ENCODE results near the gene BRSK1. TPM values are rescaled to one million over a fixed set of nuclear protein-coding genes. Genes with fewer than 3 reads are reported as not detected.

Gene BRSK1
- total and polyA plus RNA-seq, 2 of the 13 experiments (the other 11 are each of a cell fraction or from before 2014, with no cell fraction given): 0.18 to 1.2 TPM

- H3K4me2 ChIP-seq (ENCODE audit: low read depth, low read length): no peak overlapping the region
- peaks cover 19% of the 10 kb centered on the region for H3K4me1 ChIP-seq (ENCODE audit: insufficient read depth, low read length)
- no peaks in the 10 kb centered on the region for H3K9me3 ChIP-seq (ENCODE audit: low read length)
- ChIA-PET POLR2A (interaction anchor here (0.9 kb wide), 1 partner anchor 17 kb away, joined by 3 read pairs; no protein-coding TSS in a partner anchor), CTCF (ENCODE audit: low intra/inter-chr PET ratio, low total read pairs) (no interaction called here)
- no peak overlapping the region for H3K9ac ChIP-seq (ENCODE audit: insufficient read depth, low read depth, low read length)
- no peak for ATAC-seq
- no peaks in the 10 kb centered on the region for H3K79me2 ChIP-seq (ENCODE audit: insufficient read depth, low read length)
- no TSS peak for BruUV-seq (replicated peaks)
- no peak overlapping the region for H3K4me3 ChIP-seq (replicated peaks in 1 of 3; ENCODE audit: insufficient read depth in 1 of 3, low read depth in 2 of 3, low read length in 3 of 3)
- H3K27ac ChIP-seq (ENCODE audit: extremely low read length, insufficient read depth, low read length): no peak overlapping the region
- TF ChIP-seq ZNF570 (CRISPR knock-in tag; IDR thresholded peaks at IDR 0.05; ENCODE audit: borderline replicate concordance): no peak
- no peak for TF ChIP-seq HDAC1 (CRISPR knock-in tag; IDR thresholded peaks at IDR 0.05)
- TF ChIP-seq MXD3 (CRISPR knock-in tag; IDR thresholded peaks at IDR 0.05): no peak
- TF ChIP-seq TGIF2 (CRISPR knock-in tag; IDR thresholded peaks at IDR 0.05): no peak
- no peak for TF ChIP-seq ZZZ3 (CRISPR knock-in tag; IDR thresholded peaks at IDR 0.05; ENCODE audit: borderline replicate concordance)
- no peak for TF ChIP-seq MATR3 (CRISPR knock-in tag; IDR thresholded peaks at IDR 0.05)
- TF ChIP-seq ZNF775 (CRISPR knock-in tag; IDR thresholded peaks at IDR 0.05; ENCODE audit: borderline replicate concordance): no peak
- no peak for TF ChIP-seq DMTF1 (CRISPR knock-in tag; IDR thresholded peaks at IDR 0.05)
- no peak for TF ChIP-seq ZNF605 (CRISPR knock-in tag; IDR thresholded peaks at IDR 0.05)
- TF ChIP-seq TFDP2 (CRISPR knock-in tag; IDR thresholded peaks at IDR 0.05): no peak
- no peak for TF ChIP-seq ZBTB34 (CRISPR knock-in tag; IDR thresholded peaks at IDR 0.05)
- no peak for DNase-seq (ENCODE audit: low spot score)
- WGBS (ENCODE audit: low lambda C conversion rate): 50% methylated on average over 8 of the region's 11 CpGs
- no peak for FAIRE-seq
- no peaks in the 10 kb centered on the region; a peak in 1 of 5 replicates for H3K36me3 ChIP-seq (replicated peaks in 1 of 2; ENCODE audit: control insufficient read depth in 1 of 2, insufficient read depth in 2 of 2, low read length in 2 of 2)
- peaks cover 7 to 36% of the 10 kb centered on the region in 2 experiments for H3K27me3 ChIP-seq (ENCODE audit: control insufficient read depth in 1 of 2, insufficient read depth in 2 of 2, low read length in 2 of 2)
- H4K20me1 ChIP-seq (ENCODE audit: insufficient read depth, low read length): 0 out of 2 replicates have a peak, but pooled peaks cover 4% of the 10 kb centered on the region
- H2AFZ ChIP-seq (ENCODE audit: low read length): no peak overlapping the region
- in situ Hi-C loops (cut with HindIII; ENCODE audit: extremely low pct_ligation_motif_present, low pct_unique_long_range_greater_than_20kb): no loop called here
- intact Hi-C loops (cut with micrococcal nuclease; ENCODE audit: unreplicated experiment): no loop called here
Observed at GRCh38 chr19:55350620-55351315, 67.0 kb downstream of the BRSK1 start.
